ENCODE data around the gene ZNF526. TPM values are rescaled to one million over a fixed set of nuclear protein-coding genes. Genes with fewer than 3 reads are reported as not detected.

ZNF526 gene
- total and polyA plus RNA-seq, 2 donors (not counting 1 experiment from before 2014, with no cell fraction given): 4.9 to 21.3 TPM

DNA sequence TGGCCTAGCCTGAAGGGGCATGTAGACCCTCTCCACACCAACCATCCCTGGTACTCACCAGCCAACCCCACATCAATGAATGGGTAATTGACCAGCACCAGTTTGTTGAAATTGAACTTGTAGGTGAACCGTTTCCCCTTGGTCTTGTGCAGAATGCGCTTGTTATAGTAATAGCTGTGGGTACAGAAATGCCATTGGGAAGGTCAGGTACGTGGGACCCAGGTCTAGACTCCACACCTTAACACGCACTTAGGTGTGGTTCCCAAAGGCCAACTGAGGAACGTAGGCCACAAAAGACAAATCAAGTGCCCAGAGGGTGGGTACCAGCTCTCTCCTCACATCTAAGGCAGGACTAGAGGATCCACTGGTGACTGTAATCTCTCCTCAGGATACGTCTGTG is 29.7 kb downstream of the ZNF526 start:
- POLR2A ChIA-PET: no interaction called here
- H3K4me3 ChIP-seq (ENCODE audit: control extremely low read depth in 1 of 5, extremely low read depth in 1 of 5, insufficient read depth in 1 of 5, low read depth in 2 of 5, low read length in 4 of 5): no peak overlapping the region
- H4K20me1 ChIP-seq (ENCODE audit: control insufficient read depth, insufficient read depth, low read length, poor library complexity, severe bottlenecking): peaks cover 26% of the 10 kb centered on the region
- H2AFZ ChIP-seq (ENCODE audit: insufficient read depth, low read depth, low read length, poor library complexity, severe bottlenecking): no peak overlapping the region
- H3K36me3 ChIP-seq (replicated peaks in 1 of 2; ENCODE audit: control extremely low read depth in 1 of 2, control insufficient read depth in 1 of 2, extremely low read depth in 1 of 2, insufficient read depth in 2 of 2, low read length in 1 of 2): peaks cover 2 to 15% of the 10 kb centered on the region in 2 experiments
- no peak overlapping the region for H3K4me3 Mint-ChIP-seq
- H3K4me2 ChIP-seq (replicated peaks; ENCODE audit: low read depth, low read length, poor library complexity, severe bottlenecking): no peak overlapping the region
- peaks cover 21 to 37% of the 10 kb centered on the region in 2 donors for H3K4me1 ChIP-seq (ENCODE audit: control insufficient read depth in 2 of 2, insufficient read depth in 2 of 2, low read length in 2 of 2)
- ATAC-seq (ENCODE audit: low read depth) (no peak), DNase-seq (no peak)
- TF ChIP-seq, protein P1, sequence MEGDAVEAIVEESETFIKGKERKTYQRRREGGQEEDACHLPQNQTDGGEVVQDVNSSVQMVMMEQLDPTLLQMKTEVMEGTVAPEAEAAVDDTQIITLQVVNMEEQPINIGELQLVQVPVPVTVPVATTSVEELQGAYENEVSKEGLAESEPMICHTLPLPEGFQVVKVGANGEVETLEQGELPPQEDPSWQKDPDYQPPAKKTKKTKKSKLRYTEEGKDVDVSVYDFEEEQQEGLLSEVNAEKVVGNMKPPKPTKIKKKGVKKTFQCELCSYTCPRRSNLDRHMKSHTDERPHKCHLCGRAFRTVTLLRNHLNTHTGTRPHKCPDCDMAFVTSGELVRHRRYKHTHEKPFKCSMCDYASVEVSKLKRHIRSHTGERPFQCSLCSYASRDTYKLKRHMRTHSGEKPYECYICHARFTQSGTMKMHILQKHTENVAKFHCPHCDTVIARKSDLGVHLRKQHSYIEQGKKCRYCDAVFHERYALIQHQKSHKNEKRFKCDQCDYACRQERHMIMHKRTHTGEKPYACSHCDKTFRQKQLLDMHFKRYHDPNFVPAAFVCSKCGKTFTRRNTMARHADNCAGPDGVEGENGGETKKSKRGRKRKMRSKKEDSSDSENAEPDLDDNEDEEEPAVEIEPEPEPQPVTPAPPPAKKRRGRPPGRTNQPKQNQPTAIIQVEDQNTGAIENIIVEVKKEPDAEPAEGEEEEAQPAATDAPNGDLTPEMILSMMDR (IDR thresholded peaks at IDR 0.05): no peak
- TF ChIP-seq EZH2 (IDR thresholded peaks at IDR 0.05; ENCODE audit: borderline replicate concordance, insufficient read depth, low read depth, low read length, poor library complexity, severe bottlenecking): no peak
- no peaks in the 10 kb centered on the region for H3K9me3 Mint-ChIP-seq (ENCODE audit: insufficient read depth)
- peaks cover 0 to 4% (median 0%) of the 10 kb centered on the region in 3 donors for H3K9me3 ChIP-seq (ENCODE audit: control extremely low read depth in 1 of 3, control insufficient read depth in 2 of 3, insufficient read depth in 1 of 3, low read length in 2 of 3)
- 97% methylated on average over 5 of the region's 6 CpGs for WGBS (ENCODE audit: insufficient coverage)
- H3K27ac ChIP-seq (ENCODE audit: low read length in 2 of 2): no peak overlapping the region
- no peaks in the 10 kb centered on the region for H3K27me3 Mint-ChIP-seq
- peak overlapping the region; percentile 32 for H3K27ac Mint-ChIP-seq
- intact Hi-C loops (cut with micrococcal nuclease): no loop called here
- H3K79me2 ChIP-seq (ENCODE audit: control insufficient read depth, insufficient read depth, low read length): peaks cover 29% of the 10 kb centered on the region
- H3K4me1 Mint-ChIP-seq: peaks cover 35% of the 10 kb centered on the region
- CTCF ChIA-PET: interaction anchor here (1.0 kb wide), 2 partner anchors 10 to 27 kb away, joined by 3 read pairs; no protein-coding TSS in a partner anchor
- H3K9ac ChIP-seq (ENCODE audit: low read length): no peak overlapping the region
- no peaks in the 10 kb centered on the region for H3K27me3 ChIP-seq (replicated peaks in 1 of 4; ENCODE audit: control extremely low read depth in 1 of 4, control insufficient read depth in 3 of 4, insufficient read depth in 4 of 4, low read length in 3 of 4)

DNA sequence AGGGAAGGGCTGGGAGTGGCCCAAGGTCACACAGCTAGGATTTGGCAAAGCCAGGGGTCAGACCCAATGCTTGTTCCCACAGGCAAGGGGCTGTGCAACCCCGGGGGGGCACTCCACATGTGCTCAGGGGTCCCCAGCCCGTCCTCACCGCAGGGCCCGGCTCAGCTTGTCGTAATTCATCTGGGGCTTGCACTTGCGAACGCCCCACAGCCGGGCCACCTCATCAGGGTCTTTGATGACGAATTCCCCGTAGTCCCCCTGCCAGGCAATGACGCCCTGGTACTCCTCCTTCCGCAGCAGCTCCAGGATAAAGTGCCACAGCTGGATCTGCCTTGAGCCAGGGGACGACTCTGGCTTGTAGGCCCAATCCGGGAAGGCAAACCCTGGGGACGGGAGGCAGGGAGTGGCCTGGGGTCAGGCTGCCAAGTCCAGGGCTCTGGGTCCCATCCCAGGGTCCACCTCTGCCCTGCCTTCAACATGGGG is 30.1 kb downstream of the ZNF526 start:
- 89% methylated on average over 15 of the region's 15 CpGs for WGBS (ENCODE audit: insufficient coverage)
- peaks cover 26% of the 10 kb centered on the region for H4K20me1 ChIP-seq (ENCODE audit: control insufficient read depth, insufficient read depth, low read length, poor library complexity, severe bottlenecking)
- H3K9ac ChIP-seq (ENCODE audit: low read length): no peak overlapping the region
- no peak overlapping the region for H2AFZ ChIP-seq (ENCODE audit: insufficient read depth, low read depth, low read length, poor library complexity, severe bottlenecking)
- no peak for ATAC-seq (ENCODE audit: low read depth)
- peaks cover 30% of the 10 kb centered on the region for H3K4me1 Mint-ChIP-seq
- H3K9me3 Mint-ChIP-seq (ENCODE audit: insufficient read depth): no peaks in the 10 kb centered on the region
- CTCF ChIA-PET: interaction anchor here (0.9 to 1.5 kb wide), 4 partner anchors 7 to 118 kb away, joined by 3 to 5 read pairs (median 3); partner anchors contain the start of genes GSK3A and POU2F2
- H3K4me1 ChIP-seq (ENCODE audit: control insufficient read depth in 2 of 2, insufficient read depth in 2 of 2, low read length in 2 of 2): peaks cover 16 to 32% of the 10 kb centered on the region in 2 donors
- no peaks in the 10 kb centered on the region for H3K27me3 Mint-ChIP-seq
- no peaks in the 10 kb centered on the region for H3K27me3 ChIP-seq (replicated peaks in 1 of 4; ENCODE audit: control extremely low read depth in 1 of 4, control insufficient read depth in 3 of 4, insufficient read depth in 4 of 4, low read length in 3 of 4)
- peaks cover 2 to 15% of the 10 kb centered on the region in 2 experiments for H3K36me3 ChIP-seq (replicated peaks in 1 of 2; ENCODE audit: control extremely low read depth in 1 of 2, control insufficient read depth in 1 of 2, extremely low read depth in 1 of 2, insufficient read depth in 2 of 2, low read length in 1 of 2)
- peaks cover 0 to 4% (median 0%) of the 10 kb centered on the region in 3 donors for H3K9me3 ChIP-seq (ENCODE audit: control extremely low read depth in 1 of 3, control insufficient read depth in 2 of 3, insufficient read depth in 1 of 3, low read length in 2 of 3)
- H3K27ac Mint-ChIP-seq: peak overlapping the region; percentile 50
- no peak overlapping the region for H3K4me3 ChIP-seq (ENCODE audit: control extremely low read depth in 1 of 5, extremely low read depth in 1 of 5, insufficient read depth in 1 of 5, low read depth in 2 of 5, low read length in 4 of 5)
- DNase-seq: no peak
- H3K27ac ChIP-seq (ENCODE audit: low read length in 2 of 2): peak overlapping the region in 1 of 2 donors; percentile 41
- POLR2A ChIA-PET: no interaction called here
- peaks cover 30% of the 10 kb centered on the region for H3K79me2 ChIP-seq (ENCODE audit: control insufficient read depth, insufficient read depth, low read length)
- intact Hi-C loops (cut with micrococcal nuclease): no loop called here
- no peak for TF ChIP-seq EZH2 (IDR thresholded peaks at IDR 0.05; ENCODE audit: borderline replicate concordance, insufficient read depth, low read depth, low read length, poor library complexity, severe bottlenecking)
- TF ChIP-seq, protein P1 (IDR thresholded peaks at IDR 0.05): no peak
- no peak overlapping the region for H3K4me2 ChIP-seq (replicated peaks; ENCODE audit: low read depth, low read length, poor library complexity, severe bottlenecking)
- H3K4me3 Mint-ChIP-seq: no peak overlapping the region

Measured in B cell (primary cell).